CD4-positive, alpha-beta T cell treated with Interferon alpha-2 for 1 hour (primary cell): ENCODE results near the gene SPACA5.
"Not testable (repeated sequence)": the region's sequence is repeated elsewhere in the genome, so short reads cannot be mapped to it uniquely, and the experiment has no call there.

Source experiments
- DNase-seq, 2 donors: peaks; one replicate each; pipeline ENCODE4 v3.0.0-alpha.2; 2020 to 2022

SPACA5 gene

GRCh38 chrX:48022100-48022499 lies 15.3 kb downstream of the SPACA5 start:
- no peak for DNase-seq

GRCh38 chrX:48022738-48023137 lies 15.9 kb downstream of the SPACA5 start:
- DNase-seq = no peak

GRCh38 chrX:48025561-48025960 lies 18.8 kb downstream of the SPACA5 start:
- peak; percentile 46 to 66 for DNase-seq

- DNase-seq = not testable (repeated sequence)
Measured at GRCh38 chrX:48027545-48027944, 20.8 kb downstream of the SPACA5 start.

- no peak for DNase-seq
Measured at GRCh38 chrX:48028091-48028490, 21.3 kb downstream of the SPACA5 start.

GRCh38 chrX:48030237-48030636 lies 23.4 kb downstream of the SPACA5 start:
- no peak for DNase-seq

GRCh38 chrX:48030641-48031173 lies 23.9 kb downstream of the SPACA5 start:
- not testable (repeated sequence) for DNase-seq

- no peak for DNase-seq
Measured at GRCh38 chrX:48035891-48036290, 29.1 kb downstream of the SPACA5 start.

- no peak for DNase-seq
Measured at GRCh38 chrX:48043056-48043455, 36.3 kb downstream of the SPACA5 start.

GRCh38 chrX:48045410-48046311 lies 38.9 kb downstream of the SPACA5 start:
- DNase-seq = no peak

- no peak for DNase-seq
Measured at GRCh38 chrX:48046846-48047245, 40.1 kb downstream of the SPACA5 start.

GRCh38 chrX:48058621-48059295 lies 52.0 kb downstream of the SPACA5 start:
- DNase-seq = no peak

GRCh38 chrX:48059296-48059639 lies 52.5 kb downstream of the SPACA5 start:
- DNase-seq = no peak
